SU-DHL-6 (cell line): Measurements from ENCODE around the gene FAM217A.
"Not testable (repeated sequence)": the region's sequence is repeated elsewhere in the genome, so short reads cannot be mapped to it uniquely, and the experiment has no call there.

Experiments
- CTCF ChIP-seq: fragments of 200-600 bp; sonication (generic); IDR thresholded peaks from one replicate; pipeline ENCODE4 v1.5.1; 2017; ENCODE audit warnings: antibody characterized with exemption, mild to moderate bottlenecking, low read length, moderate library complexity; ENCODE audit not compliant: insufficient read depth, poor library complexity, severe bottlenecking
- EZH2phosphoT487 ChIP-seq: fragments of 200-600 bp; sonication (generic), shearing (Covaris generic); conservative IDR thresholded peaks from 2 replicates; pipeline ENCODE4 v1.6.1; 2018; ENCODE audit warnings: mild to moderate bottlenecking, antibody characterized with exemption, low read length, moderate library complexity, mixed read lengths

- not testable (repeated sequence) for TF ChIP-seq CTCF, EZH2phosphoT487
Measured at GRCh38 chr6:4109363-4109815, 30.5 kb upstream of the FAM217A start.
